A549 (cell line): ENCODE data around the gene BMI1.

ENCODE experiments used
- CHD4 ChIP-seq: fragments of 200-600 bp; sonication (generic); IDR thresholded peaks from 2 replicates; pipeline ENCODE4 v1.6.1; 2016; ENCODE audit warnings: antibody characterized with exemption, mild to moderate bottlenecking, borderline replicate concordance
- TF ChIP-seq, protein P1 (sequence below): fragments of >200 bp; sonication (Bioruptor Twin); formaldehyde crosslinking; IDR thresholded peaks from 3 replicates; pipeline ENCODE4 v1.5.1; 2016
- TF ChIP-seq, protein P2 (sequence below): IDR thresholded peaks from 2 replicates; pipeline ENCODE4 v1.6.1; 2012
- TF ChIP-seq, protein P3 (sequence below): fragments of 450-650 bp; IDR thresholded peaks from 2 replicates; pipeline ENCODE4 v1.6.1; 2014; ENCODE audit warnings: antibody characterized with exemption
- TF ChIP-seq, protein P4 (sequence below): fragments of 250-450 bp; sonication (Bioruptor Pico); IDR thresholded peaks from 2 replicates; pipeline ENCODE4 v1.5.0; 2021; ENCODE audit warnings: mild to moderate bottlenecking, moderate library complexity, borderline replicate concordance
- TF ChIP-seq, protein P5 (sequence below): fragments of 200-600 bp; sonication (generic); IDR thresholded peaks from 2 replicates; pipeline ENCODE4 v1.6.1; 2016; ENCODE audit warnings: antibody characterized with exemption, mild to moderate bottlenecking, moderate library complexity

DNA sequence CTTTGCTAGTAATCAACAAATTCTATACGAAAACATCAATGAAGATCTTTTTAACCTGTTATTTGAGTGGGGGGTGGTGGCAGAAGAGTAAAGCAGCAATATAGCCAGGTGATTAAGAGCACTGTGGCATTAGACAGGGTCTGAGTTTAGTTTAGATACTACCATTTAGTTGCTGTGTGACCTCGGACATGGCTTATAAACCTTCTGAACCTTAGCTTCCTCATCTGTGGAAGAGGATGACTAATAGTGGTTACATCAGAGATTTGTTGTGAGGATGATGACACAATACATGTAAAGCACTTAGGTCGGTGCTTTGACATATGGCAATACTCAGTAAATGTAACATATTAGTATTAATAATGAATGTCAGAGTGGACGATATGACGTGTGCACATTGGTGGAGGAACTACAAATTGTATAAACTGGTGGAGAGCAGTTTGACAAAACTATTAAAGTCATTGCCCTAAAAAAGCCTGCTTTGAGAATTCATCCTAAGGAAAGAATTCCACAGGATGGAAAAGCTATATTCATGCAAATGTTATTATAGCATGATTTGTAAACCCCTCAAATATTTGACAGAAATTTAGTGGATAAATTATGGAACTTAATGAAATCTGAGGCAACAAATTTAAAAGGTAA lies 48.7 kb downstream of the BMI1 start:
- TF ChIP-seq, protein P1, sequence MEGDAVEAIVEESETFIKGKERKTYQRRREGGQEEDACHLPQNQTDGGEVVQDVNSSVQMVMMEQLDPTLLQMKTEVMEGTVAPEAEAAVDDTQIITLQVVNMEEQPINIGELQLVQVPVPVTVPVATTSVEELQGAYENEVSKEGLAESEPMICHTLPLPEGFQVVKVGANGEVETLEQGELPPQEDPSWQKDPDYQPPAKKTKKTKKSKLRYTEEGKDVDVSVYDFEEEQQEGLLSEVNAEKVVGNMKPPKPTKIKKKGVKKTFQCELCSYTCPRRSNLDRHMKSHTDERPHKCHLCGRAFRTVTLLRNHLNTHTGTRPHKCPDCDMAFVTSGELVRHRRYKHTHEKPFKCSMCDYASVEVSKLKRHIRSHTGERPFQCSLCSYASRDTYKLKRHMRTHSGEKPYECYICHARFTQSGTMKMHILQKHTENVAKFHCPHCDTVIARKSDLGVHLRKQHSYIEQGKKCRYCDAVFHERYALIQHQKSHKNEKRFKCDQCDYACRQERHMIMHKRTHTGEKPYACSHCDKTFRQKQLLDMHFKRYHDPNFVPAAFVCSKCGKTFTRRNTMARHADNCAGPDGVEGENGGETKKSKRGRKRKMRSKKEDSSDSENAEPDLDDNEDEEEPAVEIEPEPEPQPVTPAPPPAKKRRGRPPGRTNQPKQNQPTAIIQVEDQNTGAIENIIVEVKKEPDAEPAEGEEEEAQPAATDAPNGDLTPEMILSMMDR, result no peak
- TF ChIP-seq CHD4, result no peak
- TF ChIP-seq, protein P2, sequence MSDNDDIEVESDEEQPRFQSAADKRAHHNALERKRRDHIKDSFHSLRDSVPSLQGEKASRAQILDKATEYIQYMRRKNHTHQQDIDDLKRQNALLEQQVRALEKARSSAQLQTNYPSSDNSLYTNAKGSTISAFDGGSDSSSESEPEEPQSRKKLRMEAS, result no peak
- TF ChIP-seq, protein P3, sequence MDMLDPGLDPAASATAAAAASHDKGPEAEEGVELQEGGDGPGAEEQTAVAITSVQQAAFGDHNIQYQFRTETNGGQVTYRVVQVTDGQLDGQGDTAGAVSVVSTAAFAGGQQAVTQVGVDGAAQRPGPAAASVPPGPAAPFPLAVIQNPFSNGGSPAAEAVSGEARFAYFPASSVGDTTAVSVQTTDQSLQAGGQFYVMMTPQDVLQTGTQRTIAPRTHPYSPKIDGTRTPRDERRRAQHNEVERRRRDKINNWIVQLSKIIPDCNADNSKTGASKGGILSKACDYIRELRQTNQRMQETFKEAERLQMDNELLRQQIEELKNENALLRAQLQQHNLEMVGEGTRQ, result no peak
- TF ChIP-seq, protein P4, sequence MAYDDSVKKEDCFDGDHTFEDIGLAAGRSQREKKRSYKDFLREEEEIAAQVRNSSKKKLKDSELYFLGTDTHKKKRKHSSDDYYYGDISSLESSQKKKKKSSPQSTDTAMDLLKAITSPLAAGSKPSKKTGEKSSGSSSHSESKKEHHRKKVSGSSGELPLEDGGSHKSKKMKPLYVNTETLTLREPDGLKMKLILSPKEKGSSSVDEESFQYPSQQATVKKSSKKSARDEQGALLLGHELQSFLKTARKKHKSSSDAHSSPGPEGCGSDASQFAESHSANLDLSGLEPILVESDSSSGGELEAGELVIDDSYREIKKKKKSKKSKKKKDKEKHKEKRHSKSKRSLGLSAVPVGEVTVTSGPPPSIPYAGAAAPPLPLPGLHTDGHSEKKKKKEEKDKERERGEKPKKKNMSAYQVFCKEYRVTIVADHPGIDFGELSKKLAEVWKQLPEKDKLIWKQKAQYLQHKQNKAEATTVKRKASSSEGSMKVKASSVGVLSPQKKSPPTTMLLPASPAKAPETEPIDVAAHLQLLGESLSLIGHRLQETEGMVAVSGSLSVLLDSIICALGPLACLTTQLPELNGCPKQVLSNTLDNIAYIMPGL (CRISPR knock-in tag), result no peak
- TF ChIP-seq, protein P5, sequence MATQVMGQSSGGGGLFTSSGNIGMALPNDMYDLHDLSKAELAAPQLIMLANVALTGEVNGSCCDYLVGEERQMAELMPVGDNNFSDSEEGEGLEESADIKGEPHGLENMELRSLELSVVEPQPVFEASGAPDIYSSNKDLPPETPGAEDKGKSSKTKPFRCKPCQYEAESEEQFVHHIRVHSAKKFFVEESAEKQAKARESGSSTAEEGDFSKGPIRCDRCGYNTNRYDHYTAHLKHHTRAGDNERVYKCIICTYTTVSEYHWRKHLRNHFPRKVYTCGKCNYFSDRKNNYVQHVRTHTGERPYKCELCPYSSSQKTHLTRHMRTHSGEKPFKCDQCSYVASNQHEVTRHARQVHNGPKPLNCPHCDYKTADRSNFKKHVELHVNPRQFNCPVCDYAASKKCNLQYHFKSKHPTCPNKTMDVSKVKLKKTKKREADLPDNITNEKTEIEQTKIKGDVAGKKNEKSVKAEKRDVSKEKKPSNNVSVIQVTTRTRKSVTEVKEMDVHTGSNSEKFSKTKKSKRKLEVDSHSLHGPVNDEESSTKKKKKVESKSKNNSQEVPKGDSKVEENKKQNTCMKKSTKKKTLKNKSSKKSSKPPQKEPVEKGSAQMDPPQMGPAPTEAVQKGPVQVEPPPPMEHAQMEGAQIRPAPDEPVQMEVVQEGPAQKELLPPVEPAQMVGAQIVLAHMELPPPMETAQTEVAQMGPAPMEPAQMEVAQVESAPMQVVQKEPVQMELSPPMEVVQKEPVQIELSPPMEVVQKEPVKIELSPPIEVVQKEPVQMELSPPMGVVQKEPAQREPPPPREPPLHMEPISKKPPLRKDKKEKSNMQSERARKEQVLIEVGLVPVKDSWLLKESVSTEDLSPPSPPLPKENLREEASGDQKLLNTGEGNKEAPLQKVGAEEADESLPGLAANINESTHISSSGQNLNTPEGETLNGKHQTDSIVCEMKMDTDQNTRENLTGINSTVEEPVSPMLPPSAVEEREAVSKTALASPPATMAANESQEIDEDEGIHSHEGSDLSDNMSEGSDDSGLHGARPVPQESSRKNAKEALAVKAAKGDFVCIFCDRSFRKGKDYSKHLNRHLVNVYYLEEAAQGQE, result no peak
